GM23338 (cell line): ENCODE data around the gene SGO2.

Source experiments
- EZH2 ChIP-seq: fragments of 200-600 bp; sonication (generic); IDR thresholded peaks from one replicate; pipeline ENCODE4 v1.8.0; 2017; ENCODE audit warnings: antibody characterized with exemption, mild to moderate bottlenecking, low read depth; ENCODE audit not compliant: unreplicated experiment
- STAT1 ChIP-seq: IDR thresholded peaks from one replicate; pipeline ENCODE4 v1.6.1; 2016; ENCODE audit warnings: antibody characterized with exemption; ENCODE audit not compliant: unreplicated experiment
- TF ChIP-seq, protein P1 (sequence below), 2 experiments: fragments of 200-600 bp in 1 of 2; sonication (generic) in 1 of 2; conservative IDR thresholded peaks; 2 replicates each; pipeline versions ENCODE4 v1.5.1 to v1.6.1; 2016 to 2017; ENCODE audit warnings: antibody characterized with exemption in 2 of 2, low read depth in 2 of 2, mild to moderate bottlenecking in 2 of 2, moderate library complexity in 1 of 2

DNA sequence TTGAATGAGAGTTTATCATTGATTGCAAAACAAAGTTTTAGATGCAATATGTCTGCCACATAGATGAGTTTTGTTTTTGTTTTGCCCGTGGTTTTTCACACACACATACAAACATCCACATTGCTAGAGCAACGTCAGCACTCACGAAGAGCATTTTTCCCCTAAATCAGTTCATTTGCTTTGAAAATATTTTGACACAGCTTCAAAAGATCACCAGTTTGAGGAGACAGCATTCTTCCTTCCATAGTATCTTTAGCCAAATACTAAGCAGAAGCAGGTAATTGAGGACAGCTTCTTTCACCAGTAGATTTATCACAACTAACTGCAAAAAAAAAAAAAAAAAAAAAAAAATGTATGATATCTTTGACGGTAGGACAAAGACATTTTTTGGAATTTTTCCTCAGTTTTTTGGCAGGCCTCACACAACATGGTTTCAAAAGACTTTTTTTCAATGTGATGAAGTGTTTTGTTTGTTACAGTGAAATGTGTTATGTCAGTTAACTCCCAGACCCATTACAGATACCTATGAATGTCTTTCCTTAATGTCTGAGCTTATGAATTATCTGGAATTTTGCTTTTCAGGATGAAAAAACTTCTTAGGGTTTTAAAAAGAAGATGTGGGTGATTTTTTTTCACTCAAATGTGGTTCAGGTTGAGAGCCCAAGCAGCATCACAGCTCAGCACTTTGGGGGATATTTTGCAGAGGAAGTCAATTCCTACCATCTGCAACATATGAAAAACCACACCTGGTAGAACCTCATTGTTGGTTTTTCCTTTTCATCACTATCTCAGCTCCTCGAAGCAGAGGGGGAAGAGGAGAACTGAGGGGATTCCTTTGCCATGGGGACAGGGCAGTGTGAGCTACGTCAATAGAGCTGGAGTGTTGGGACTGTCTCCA, 91.4 kb downstream of the SGO2 start:
- TF ChIP-seq, protein P1, sequence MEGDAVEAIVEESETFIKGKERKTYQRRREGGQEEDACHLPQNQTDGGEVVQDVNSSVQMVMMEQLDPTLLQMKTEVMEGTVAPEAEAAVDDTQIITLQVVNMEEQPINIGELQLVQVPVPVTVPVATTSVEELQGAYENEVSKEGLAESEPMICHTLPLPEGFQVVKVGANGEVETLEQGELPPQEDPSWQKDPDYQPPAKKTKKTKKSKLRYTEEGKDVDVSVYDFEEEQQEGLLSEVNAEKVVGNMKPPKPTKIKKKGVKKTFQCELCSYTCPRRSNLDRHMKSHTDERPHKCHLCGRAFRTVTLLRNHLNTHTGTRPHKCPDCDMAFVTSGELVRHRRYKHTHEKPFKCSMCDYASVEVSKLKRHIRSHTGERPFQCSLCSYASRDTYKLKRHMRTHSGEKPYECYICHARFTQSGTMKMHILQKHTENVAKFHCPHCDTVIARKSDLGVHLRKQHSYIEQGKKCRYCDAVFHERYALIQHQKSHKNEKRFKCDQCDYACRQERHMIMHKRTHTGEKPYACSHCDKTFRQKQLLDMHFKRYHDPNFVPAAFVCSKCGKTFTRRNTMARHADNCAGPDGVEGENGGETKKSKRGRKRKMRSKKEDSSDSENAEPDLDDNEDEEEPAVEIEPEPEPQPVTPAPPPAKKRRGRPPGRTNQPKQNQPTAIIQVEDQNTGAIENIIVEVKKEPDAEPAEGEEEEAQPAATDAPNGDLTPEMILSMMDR (conservative IDR thresholded peaks at IDR 0.05; ENCODE audit: low read depth in 2 of 2), result no peak
- no peak for TF ChIP-seq EZH2
- no peak for TF ChIP-seq STAT1
